Cerebellar nuclear complex (tissue), 1 donor: Measurements from ENCODE around the gene POFUT1.
A peak's percentile ranks its signal among the peaks of the same experiment; 100 is the strongest.
"Not testable (repeated sequence)": the region's sequence is repeated elsewhere in the genome, so short reads cannot be mapped to it uniquely, and the experiment has no call there.

Experiments used
- DNase-seq, 2 experiments: peaks; one replicate each; lab custom pipeline; 2025; lab: John Stamatoyannopoulos, UW

Gene POFUT1

DNA sequence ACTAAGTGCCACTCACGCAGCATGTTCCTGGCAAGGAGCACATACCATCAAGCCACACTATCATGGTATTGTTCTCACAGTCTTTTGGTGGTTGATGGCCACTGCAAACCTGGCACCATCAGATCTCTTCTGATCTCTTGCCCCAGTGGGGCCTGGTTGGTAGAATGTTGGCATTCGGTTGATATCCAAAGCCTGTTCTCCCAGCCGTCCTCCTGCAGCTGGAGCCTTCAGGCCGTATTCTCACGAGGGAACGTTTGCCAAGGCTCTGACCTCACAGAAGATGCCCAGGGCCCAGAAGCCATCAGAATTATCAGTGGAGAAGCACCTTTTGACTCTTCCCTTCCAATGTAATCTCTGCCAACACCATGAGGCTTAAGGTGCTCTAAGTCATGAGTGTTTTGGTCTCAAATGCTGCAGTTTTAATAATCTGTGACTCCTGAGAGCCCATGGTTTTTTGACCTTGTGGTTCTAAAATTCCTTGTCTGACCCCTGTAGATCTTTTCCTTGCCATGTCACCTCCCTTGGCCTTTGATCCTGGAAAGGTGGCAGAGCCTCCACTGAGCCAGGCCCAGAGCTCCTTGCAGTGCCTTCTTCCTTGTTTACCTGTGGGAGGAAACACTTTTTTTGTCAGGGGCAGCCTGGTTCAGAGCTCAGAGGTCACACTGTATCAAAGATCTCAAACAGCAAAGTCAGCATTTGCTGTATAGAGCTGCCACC is 27.8 kb downstream of the POFUT1 start:
- no peak for DNase-seq

DNA sequence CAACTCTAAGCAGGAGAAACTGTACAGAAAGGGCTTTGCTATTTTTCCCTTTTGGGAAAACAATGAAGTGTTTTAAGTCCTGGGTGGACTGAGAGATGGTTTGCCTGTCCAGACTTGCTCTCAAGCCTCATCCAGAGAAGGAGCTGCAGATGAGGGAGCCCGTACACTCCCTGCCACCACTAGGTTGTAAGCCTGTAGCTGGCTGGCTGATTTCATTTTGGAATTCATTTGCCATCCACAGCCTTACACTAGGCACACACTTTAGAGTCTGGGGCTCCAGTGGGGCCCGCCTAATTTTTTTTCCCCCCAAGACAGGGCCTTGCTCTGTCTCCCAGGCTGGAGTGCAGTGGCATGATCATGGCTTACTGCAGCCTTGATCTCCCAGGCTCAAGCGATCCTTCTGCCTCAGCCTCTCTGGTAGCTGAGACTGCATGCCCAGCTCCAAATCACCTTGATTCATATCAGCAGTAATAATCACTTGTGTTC is 28.4 kb downstream of the POFUT1 start:
- no peak for DNase-seq

DNA sequence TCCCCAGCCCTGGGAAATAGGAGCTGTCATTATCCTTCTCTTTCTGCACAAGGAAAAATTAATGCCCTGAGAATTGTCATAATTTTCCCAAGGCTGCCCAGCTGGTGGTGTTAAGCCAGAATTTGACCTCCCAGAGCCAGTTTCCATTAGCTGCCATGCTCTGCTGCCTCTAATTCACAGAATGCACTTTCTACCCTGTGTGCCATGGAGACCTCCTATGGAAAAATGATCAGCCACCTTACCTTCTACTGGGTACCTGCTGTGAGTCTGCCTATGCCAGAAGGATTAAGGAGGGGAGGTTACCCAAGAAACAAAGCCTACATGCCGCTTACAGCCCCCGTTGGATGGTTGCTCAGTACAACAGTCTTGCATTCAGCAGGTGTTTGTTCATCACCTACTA is 29.1 kb downstream of the POFUT1 start:
- no peak for DNase-seq

DNA sequence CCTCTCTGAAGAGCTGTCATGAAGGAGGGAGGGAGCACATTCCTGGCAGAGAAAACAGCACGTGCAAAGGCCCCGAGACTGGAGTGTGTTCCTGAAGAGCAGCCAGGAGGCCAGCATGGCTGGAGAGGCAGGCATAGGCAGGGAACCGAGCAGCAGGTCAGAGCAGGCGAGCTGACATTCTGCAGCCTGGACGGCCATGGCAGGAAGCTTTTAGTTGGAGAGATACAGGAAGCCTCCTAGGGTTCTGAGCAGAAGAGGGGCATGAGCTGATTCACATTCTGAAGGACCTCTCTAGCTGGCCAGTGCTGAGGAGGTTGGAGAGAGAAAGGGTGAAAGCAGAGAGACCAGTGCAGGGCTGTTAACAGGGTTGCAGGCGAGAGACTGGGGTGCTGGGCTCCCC is 29.7 kb downstream of the POFUT1 start:
- no peak for DNase-seq

DNA sequence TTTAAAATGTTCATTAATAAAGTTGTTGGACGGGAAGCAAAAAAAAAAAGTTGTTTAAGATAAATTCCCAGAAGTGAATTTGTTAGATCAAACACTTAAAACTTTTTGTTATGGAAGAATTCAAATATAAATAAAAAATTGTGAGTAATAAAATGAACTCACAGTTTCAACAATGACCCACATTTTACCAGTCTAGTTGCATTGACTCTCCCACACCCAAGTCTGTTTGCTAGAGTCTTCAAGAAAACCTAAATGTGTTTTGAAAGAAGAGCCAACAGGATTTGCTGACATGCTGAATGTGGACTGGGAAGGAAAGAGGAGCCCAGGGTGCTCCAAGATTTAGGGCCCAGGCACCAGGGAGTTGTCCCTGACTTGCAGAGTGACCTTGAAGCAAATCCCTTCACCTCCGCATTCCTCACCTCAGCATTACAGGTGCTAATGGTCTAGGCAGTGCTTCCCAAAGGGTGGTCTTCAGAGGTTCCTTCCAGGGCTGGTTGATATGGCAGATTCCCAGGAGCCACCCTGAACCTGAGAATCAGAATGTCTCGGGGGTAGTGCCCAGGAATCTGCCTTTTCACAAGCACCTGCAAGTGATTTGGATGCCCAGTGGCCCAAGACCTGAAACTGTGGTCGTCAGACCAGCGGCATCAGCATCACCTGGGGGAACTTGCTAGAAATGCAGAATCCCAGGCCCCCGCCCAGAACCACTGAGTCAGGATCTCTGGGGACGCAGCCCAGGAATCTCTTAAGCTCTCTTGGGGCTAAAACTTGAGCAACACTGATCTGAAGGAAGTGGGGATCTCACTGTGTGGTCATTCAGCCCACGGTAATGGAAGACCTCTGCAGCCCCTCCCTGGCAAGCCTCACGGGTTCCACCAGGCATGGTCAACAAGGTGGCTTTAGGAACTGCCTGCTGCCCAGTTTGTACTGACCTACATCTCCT is 31.1 kb downstream of the POFUT1 start:
- no peak for DNase-seq

DNA sequence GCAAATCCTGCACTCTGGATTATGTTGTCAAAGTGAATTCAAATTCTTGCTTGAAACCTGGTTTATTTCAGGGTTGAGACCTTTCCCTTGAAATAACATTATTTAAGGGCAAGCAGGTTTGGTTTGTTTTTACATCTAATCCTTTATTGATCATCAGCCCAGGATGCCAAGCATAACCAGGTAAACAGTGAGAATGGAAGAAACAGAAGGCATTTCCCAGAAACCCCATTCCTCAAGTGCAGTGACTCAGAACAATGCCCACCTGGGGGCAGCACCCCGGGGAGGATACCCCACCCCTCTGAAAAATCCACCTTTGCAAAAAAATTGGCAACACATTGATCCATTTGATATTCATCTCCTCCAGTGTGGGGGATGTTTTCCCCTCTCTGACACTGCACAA is 32.5 kb downstream of the POFUT1 start:
- no peak for DNase-seq

DNA sequence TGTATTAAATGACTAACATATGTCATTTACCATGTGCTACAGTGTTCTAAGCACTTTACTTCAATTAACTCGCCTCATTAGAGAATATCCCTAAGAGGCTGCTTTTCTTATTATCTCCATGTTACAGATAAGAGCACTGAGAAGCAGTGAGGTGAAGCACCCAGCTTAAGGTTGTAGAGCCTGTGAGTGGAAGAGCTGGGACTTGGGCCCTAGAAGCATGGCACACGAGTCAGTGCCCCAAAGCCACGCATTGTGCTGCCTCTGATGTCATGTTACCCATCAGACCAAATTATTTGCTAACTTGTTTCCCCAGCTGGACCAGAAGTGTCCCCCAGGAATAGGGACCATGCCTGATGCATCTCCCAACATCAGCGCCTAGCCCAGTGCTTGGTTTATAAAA is 34.1 kb downstream of the POFUT1 start:
- no peak for DNase-seq

DNA sequence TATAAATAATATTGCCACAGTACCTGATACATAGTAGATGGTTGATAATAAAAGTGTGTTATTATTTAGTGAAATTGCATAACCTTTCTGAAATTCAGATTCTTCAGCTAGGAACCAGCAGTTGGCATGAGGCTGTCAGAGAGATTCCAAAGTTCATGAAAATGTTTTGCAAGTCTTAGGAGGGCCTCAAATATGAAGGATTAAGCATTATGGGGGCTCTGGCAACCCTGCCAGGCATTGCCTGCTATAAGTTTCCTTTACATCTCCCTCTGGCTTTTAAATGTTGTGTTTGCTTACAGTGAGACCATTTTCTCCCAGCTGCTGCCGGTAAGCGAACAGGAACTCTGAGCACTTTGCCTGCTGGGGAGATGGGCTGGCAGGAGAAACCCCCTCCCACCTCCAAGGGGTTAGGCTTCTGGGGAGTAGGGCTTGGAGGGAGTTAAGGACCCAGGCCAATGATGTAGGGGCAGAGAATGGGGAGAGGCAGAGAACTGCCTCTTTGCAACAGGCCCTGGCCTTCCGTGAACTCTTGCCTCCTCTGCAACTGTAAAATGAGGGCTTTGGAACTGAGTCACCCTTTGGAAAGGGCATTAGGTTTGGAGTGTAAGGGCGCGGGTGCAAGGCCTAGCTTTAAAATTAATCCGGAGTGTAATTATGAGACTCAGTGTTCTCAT is 36.6 kb downstream of the POFUT1 start:
- no peak for DNase-seq

DNA sequence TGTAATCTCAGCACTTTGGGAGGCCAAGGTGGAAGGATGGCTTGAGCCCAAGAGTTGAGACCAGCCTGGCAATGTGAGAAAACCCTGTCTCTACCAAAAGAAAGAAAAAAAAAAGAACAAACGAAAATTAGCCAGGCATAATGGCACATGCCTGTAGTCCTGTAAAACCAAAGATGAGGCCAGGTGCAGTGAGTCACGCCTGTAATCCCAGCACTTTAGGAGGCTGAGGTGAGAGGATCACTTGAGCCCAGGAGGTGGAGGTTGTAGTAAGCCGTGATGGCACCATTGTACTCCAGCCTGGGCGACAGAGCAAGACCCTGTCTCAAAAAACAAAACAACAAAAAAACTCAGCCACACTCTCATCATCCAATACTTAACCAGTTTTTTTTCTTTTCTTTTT is 37.3 kb downstream of the POFUT1 start:
- no peak for DNase-seq

DNA sequence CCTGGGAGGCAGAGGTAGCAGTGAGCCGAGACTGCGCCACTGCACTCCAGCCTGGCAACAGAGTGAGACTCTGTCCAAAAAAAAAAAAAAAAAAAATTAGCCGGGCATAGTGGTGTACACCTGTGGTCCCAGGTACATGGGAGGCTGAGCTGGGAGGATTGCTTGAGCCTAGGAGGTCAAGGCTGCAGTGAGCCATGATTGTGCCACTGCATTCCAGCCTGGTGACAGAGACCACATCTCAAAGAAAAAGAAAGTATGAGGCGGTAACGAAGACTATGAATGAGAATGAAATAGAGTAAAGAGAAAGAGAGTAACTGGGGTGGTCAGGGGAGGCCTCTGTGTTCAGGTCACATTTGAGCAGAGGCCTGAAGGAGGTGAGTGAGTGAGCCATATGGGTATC is 38.5 kb downstream of the POFUT1 start:
- not testable (repeated sequence) for DNase-seq

DNA sequence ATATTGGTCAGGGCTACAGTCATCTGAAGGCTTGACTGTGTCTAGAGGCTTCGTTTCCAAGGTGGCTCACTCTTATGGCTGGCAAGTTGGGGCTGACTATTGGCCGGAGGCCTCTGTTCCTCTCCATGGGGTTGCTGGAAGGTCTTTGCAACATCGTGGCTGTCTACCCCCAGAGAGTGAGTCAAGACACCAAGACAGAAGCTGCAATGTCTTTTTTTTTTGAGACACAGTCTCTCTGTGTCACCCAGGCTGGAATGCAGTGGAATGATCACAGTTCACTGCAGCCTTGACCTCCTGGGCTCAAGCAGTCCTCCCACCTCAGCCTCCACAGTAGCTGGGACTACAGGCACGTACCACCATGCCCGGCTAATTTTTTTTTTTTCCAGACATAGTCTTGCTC is 40.4 kb downstream of the POFUT1 start:
- no peak for DNase-seq

DNA sequence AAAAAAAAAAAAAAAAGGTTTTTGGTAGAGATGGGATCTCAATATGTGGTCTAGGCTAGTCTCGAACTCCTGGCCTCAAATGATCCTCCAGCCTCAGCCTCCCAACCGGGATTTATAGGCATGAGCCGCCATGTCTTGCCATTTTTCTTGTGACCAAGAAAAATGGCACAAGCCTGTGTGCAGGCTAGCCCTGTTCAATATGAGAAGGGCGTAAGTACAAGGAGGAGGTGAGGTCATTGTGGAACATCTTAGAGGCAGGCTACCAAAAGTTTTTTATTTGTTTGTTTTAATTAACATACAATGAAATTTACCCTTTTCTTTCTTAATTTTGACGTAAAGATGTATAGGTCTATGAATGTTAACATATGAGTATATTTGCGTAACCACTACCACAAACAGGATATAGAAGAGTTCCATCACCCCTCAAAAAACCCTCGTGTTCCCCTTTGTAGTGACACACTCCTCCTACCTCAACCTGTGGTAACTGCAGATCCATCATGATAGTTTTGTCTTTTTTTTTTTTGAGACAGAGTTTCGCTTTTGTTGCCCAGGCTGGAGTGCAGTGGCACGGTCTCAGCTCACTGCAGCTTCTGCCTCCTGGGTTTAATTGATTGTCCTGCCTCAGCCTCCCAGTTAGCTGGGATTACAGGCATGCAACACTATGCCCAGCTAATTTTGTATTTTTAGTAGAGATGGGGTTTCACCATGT is 41.5 kb downstream of the POFUT1 start:
- no peak for DNase-seq

DNA sequence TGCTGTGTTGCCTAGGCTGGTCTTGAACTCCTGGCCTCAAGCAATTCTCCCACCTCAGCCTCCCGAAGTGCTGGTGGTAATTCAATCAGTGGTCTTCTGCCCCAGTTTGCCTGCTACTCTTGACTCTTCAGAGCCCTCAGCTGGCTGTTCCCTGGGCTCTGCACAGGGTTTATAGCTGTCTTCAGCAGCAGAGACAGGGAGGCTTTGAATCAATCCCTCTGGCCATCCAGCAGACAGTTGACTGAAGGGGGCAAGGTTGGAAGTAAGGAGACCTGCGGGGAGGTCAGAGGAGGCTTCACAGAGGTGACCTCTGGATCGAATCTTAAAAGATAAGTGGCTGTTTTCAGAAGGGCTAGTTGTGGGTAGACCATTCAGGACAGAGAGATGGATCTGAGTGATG is 43.8 kb downstream of the POFUT1 start:
- DNase-seq: no peak

DNA sequence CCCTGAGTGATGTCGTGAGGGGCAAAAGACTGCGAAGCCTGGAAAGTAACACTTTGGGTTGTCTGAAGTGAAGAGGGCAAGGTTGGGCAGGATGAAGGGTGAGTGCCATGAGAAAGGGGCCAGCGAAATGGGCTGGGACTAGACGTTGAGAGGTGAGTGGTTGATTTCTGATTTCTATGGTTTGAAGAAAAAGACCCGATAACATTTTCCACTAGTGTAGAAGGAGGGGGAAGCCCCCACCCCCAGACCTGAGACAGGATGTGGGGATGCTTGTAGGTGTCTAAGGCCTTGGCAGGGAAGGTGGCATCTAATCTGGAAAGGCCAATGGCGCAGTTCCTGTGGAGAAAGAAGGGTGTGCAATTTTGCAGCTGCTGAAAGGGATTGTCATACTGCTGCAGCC is 44.5 kb downstream of the POFUT1 start:
- DNase-seq: no peak

DNA sequence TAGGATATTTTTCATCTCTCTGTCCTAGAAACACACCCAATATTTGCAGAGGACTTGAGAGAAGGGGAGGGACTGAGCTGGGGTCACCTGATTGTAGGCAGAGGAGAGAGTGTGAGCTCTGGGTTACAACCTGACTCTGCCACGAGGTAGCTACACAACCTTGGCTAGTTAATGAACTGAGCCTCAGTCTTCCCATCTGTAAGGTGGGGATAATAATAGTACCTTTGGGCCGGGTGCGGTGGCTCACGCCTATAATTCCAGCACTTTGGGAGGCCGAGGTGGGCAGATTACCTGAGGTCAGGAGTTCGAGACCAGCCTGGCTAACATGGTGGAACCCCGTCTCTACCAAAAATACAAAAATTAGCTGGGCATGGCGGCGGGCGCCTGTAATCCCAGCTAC is 53.3 kb downstream of the POFUT1 start:
- not testable (repeated sequence) for DNase-seq

DNA sequence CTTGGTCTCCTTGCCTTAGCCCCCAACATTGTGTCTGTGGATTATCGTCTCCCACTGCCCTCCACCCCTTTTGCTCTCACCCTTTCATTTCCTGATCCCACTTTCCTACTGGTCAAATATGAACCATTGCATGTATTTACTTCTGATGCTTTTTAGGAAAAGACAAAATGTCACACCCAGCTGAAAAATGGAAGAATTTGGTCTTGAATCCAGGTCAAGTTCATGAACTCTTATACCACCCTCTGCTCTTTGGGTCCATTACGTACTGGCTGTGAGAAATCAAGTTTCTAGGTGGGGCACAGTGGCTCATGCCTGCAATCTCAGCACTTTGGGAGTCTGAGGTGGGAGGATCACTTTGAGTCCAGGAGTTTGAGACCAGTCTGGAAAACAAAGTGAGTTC is 54.0 kb downstream of the POFUT1 start:
- no peak for DNase-seq

DNA sequence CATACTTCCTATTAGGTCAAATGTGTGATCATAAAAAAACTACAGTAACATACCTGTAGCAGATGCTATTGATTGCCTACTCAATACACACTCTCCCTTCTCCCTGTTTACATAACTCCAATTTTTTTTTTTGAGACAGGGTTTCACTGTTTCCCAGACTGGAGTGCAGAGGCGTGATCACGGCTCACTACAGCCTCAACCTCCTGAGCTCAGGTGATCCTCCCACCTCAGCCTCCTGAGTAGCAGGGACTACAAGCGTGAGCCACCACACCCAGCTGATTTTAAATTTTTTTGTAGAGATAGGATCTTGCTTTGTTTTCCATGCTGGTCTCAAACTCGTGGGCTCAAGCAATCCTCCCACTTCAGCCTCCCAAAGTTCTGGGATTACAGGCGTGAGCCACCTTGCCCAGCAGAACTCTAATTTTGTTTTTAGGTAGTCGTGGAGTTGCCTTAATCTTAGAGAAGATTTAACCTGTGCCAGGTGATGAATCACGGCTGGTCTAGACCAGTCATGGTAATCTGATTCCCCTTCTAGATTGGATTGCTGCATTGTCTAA is 55.8 kb downstream of the POFUT1 start:
- DNase-seq: no peak

DNA sequence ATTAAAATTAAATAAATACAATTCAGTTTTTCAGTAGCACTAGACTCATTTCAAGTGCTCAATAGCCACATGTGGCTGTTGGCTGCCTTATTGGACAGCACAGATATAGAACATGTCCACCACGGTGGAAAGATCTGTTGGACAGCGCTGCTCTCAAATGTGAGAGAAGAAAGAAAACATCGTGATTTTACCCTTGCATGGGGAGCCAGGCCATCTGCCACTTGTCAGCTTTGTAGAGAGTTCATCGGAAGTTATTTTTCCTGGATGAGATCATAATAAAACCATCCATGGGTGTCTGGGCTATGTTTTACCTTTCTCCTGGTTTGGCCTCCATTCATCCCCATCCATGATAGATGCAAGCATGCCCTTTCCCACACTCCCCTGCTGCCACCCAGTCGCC is 63.9 kb downstream of the POFUT1 start:
- DNase-seq: peak in 1 of 2 experiments; percentile 49

DNA sequence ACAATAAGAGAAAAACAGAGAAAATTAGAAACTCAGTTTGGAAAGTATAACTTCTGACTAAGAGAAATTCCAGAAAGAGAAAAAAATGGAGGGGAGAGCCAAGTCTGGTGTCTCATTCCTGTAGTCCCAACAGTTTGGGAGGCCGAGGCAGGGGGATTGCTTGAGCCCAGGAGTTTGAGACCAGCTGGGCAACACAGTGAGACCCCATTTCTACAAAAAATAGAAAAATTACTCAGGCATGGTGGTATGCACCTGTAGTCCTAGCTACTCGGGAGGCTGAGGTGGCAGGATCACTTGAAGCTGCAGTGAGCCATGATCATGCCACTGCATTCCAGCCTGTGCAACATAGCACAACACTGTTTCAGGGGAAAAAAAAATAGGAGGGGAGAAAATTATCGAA is 66.7 kb downstream of the POFUT1 start:
- no peak for DNase-seq

DNA sequence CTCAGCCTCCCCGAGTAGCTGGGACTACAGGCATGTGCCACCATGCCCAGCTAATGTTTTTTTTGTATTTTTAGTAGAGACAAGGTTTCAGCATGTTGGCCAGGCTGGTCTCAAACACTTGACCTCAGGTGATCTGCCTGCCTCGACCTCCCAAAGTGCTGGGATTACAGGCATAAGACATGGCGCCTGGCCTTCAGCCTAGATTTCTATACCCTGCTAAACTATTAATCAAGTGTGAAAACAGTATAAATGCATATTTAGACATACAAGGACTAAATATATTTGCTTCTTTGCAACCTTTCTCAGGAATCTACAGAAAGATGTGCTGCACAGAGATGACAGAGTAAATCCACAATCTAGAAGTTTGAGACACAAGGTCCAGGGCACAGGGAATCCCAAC is 67.5 kb downstream of the POFUT1 start:
- not testable (repeated sequence) for DNase-seq

DNA sequence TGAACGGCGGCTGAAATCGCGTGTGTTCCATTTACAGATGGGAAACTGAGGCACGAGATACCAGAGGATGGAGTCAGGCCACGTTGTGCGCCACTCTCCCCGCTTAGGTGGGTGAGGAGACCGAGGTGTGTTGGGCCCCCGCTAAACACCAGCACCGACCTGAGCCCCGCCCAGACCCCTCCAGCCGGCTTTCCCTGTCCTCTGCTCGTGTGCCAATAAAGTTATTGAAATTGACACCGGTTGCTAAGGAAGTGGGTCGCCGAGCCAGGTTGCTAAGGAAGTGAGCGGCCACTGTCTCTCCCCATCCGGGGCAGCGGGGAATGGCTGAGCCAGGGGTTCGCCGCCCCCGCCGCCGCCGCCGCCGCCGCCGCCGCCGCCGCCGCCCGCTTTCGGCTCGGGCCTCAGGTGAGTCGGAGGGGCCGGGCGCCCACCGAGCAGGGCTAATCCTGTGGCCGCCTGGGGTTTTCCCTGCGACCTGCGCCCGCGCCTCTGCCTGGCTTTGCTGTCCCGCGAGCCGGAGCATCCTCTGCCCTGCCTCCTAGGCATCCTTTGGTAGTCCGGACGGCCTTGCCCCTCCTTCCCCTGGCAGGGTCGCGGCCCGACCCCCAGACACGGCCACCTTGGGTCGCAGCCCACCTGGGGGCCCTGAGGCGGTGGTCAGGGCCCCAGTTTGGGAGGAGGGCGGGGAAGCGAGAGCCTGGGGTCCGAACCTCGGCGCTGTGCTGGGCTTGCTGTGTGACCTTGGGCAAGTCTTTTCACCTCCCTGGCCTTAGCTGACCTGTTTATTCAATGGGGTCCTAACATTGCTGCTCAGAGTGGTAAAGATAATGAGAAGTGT is 69.9 kb downstream of the POFUT1 start, which contains the start of gene KIF3B:
TSS of gene KIF3B (plus strand) at position 291 of the 838 bp plus-strand sequence. CDS start 32,127 bp downstream, outside the sequence.
- peak; percentile 56 to 60 for DNase-seq
